GM06990 (cell line): ENCODE data around the gene AURKB.
A peak's percentile ranks its signal among the peaks of the same experiment; 100 is the strongest.
"Not testable (repeated sequence)": the region's sequence is repeated elsewhere in the genome, so short reads cannot be mapped to it uniquely, and the experiment has no call there.

Experiments
- DNase-seq: peaks from one replicate; pipeline ENCODE4 v3.0.0-alpha.2; 2011; ENCODE audit not compliant: insufficient read length; ENCODE audit errors: extremely low read depth
- H3K27me3 ChIP-seq: replicated peaks from 2 replicates; pipeline ENCODE4 v1.6.0; 2011; ENCODE audit warnings: low read length; ENCODE audit not compliant: control insufficient read depth, insufficient read depth
- H3K36me3 ChIP-seq: 2 replicates; pipeline ENCODE4 v1.5.1; 2011; ENCODE audit warnings: low read length; ENCODE audit not compliant: control insufficient read depth, insufficient read depth
- H3K4me3 ChIP-seq: replicated peaks from 2 replicates; pipeline ENCODE4 v1.5.1; 2011; ENCODE audit warnings: low read depth, mild to moderate bottlenecking, control low read depth, low read length
- TF ChIP-seq, protein P1 (sequence below): IDR thresholded peaks from 2 replicates; pipeline ENCODE4 v1.5.1; 2011; ENCODE audit warnings: low read length, control low read depth, mild to moderate bottlenecking, inconsistent platforms; ENCODE audit not compliant: insufficient read depth, poor library complexity, severe bottlenecking

AURKB gene

DNA sequence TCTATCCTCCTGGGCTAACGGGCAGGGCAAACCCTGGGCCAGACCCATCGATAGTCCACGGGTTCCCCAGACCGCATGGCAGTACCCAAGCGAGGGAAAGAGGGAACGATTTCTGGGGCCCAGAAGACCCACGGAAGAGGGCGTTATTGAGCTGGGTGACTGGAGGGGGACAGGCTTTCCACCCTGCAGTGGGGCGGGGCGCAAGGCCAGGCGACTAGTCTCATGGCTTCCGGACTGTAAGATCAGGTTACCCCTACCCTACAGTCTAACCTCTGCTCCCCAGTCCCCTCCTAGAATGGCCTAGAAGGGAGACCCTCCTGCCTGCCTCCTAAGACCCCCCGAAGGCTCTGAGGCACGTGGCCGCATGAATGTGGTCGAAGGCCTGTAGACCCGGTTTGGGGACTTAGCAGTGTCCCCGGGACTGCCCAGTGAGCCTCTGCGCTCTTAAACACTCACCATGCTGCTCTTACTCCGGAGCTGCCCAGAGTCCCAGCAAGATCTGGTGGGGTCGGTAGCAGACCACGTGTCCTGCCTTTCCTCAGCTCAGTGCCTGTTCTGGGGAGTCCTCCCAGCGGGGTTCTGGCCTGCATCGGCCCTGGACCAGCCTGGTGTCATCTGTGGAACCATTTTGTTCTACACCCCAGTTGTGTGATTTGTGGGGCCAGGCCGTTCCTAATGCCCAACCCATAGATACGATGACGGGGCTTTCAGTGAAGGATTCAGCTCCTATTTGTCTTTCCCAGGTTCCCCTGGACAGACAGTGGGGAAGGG is 13.2 kb upstream of the AURKB start:
- Histone ChIP-seq H3K4me3 (peak overlapping the region; percentile 65), H3K36me3 (peaks cover 13% of the 10 kb centered on the region), H3K27me3 (no peaks in the 10 kb centered on the region)
- TF ChIP-seq, protein P1, sequence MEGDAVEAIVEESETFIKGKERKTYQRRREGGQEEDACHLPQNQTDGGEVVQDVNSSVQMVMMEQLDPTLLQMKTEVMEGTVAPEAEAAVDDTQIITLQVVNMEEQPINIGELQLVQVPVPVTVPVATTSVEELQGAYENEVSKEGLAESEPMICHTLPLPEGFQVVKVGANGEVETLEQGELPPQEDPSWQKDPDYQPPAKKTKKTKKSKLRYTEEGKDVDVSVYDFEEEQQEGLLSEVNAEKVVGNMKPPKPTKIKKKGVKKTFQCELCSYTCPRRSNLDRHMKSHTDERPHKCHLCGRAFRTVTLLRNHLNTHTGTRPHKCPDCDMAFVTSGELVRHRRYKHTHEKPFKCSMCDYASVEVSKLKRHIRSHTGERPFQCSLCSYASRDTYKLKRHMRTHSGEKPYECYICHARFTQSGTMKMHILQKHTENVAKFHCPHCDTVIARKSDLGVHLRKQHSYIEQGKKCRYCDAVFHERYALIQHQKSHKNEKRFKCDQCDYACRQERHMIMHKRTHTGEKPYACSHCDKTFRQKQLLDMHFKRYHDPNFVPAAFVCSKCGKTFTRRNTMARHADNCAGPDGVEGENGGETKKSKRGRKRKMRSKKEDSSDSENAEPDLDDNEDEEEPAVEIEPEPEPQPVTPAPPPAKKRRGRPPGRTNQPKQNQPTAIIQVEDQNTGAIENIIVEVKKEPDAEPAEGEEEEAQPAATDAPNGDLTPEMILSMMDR = peak; percentile 50
- peak; percentile 80 for DNase-seq

DNA sequence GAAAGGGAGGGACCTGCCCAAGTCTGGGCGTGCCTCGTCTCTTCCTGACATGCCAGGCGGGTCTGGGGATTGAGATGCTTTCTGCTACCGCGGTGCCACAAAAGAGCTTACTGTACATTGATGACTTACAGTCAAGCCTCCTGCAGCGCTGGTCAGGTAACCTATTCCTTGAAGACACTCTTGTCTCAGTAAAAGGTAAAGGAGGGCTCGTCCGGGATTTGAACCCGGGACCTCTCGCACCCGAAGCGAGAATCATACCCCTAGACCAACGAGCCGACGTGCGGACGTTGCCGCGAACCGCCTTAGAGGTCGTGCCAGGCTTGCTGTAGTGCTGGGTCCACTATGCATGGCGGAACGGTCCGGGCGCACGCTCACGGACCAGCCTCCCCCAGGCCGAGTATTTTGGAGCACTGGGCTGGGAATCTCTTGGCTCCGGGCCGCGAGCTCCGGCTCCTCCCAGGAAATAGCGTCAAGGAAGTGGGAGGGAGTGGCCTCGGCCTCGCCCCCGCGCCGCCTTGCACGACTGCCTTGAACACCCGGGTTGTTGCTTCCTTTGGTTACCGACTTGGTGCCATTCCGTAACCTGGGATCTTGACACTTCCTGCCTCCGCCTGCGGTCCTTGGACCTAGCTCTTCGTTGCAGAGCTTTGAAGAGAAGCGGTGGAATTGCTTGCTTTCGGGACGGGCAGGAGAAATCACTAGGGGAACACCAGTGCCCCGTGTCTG is 12.4 kb upstream of the AURKB start:
- peak; percentile 94 for DNase-seq
- H3K4me3 ChIP-seq = peak overlapping the region; percentile 65
- TF ChIP-seq, protein P1 = no peak
- peaks cover 7% of the 10 kb centered on the region for H3K36me3 ChIP-seq
- H3K27me3 ChIP-seq = no peaks in the 10 kb centered on the region

DNA sequence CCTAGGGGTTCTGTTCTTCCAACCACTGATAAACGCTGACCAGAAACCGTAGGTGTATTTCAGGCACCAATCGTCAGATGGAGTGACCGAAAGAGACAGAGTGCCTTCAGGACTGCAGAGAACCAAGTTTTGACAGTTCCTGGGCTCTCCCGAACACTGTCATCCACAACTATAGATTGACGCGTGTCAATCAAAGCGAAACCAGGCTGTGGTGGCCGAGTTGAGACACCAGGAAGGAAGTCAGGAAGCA is 11.9 kb upstream of the AURKB start:
- H3K4me3 ChIP-seq = peak overlapping the region; percentile 65
- TF ChIP-seq, protein P1 = no peak

DNA sequence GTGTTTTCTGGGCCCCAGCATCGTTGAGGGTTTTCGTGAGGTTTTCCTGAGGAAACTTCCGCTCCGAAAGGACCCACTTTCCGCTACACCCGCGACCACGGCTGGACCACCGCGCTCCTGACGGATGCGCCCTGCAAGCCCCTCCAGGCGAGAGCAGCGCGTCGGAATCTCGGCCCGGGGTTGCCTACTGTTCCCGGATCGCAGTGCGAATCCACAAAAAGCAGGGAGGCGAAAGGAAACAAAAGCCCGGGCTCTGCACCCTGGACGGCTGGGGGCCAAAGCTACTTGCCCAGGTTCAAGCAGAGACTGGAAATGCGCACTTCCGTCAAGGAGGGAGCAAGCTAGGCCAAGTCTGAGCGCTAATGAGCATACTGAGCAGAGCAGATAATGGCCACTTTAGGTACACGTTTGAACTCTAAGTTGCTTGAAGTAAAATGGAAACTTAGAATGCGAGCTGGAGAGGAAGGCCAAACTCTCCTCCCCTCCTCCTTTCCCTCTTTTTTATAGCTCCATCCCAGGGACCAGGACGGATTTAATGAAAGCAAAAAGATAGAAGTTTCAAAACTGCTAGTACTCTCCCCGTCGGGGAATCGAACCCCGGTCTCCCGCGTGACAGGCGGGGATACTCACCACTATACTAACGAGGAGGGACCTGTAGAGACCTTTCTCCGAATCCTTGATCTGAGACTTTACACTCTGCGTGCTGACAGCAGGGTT is 11.4 kb upstream of the AURKB start:
- Histone ChIP-seq H3K27me3 (no peaks in the 10 kb centered on the region), H3K36me3 (no peaks in the 10 kb centered on the region), H3K4me3 (peak overlapping the region; percentile 73)
- TF ChIP-seq, protein P1 = no peak
- peak; percentile 86 for DNase-seq

More for the DNA sequence above, 11.9 kb upstream of the AURKB start:
- DNase-seq = no peak
- peaks cover 3% of the 10 kb centered on the region for H3K36me3 ChIP-seq
- no peaks in the 10 kb centered on the region for H3K27me3 ChIP-seq

DNA sequence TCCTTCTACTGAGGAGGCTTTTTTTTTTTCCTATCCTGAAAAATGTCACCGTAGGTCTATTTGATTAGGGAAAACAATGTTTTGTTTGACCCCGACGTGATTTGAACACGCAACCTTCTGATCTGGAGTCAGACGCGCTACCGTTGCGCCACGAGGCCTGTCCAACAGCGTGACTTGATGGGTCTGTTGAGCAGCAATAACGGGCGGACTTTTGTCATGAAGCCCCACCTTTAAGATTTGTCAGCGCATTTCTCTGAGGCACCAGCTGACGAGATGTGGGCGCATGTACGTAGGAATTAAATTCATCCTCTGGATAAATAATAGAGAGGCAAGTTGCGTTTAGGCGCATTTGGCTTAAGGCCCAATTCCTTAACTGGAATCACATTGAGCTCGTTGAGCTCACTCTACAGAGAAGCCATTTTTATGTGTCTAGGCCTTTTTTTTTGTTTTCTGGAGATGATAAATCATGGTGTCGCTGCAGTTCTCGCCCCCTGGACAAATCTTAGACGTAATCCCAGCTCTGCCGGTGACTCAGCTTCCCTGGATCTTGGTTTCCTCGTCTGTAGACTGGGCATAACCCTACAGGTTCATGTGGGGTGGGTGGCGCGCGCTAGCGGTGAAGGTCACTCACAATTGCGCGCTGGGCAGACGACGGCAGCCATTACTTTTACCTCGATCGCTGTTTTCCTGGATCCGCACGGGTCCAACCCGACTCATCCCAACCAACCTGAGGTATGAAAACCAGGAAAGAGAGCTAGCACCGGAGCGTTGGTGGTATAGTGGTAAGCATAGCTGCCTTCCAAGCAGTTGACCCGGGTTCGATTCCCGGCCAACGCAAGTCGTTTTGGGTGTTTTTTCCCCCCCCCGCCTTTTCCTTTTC is 10.6 kb upstream of the AURKB start:
- no peaks in the 10 kb centered on the region for H3K36me3 ChIP-seq
- peak; percentile 86 for DNase-seq
- peak overlapping the region; percentile 73 for H3K4me3 ChIP-seq
- TF ChIP-seq, protein P1 = peak; percentile 16
- H3K27me3 ChIP-seq = no peaks in the 10 kb centered on the region

DNA sequence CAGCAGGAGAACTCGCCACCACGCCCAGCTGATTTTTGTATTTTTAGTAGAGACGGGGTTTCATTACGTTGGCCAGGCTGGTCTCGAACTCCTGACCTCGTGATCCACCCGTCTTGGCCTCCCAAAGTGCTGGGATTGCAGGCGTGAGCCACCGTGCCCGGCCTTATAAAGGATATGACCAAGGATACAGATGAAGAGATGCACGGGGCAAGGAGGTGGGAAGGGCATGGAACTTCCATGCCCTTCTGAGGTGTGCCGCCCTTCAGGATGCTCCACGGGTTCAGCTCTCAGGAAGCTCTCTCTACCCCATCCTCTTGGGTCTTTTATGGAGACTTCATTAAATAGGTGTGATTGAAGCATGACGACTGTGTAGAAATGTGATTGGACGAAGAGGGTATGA is 3.6 kb upstream of the AURKB start:
- H3K4me3 ChIP-seq, H3K27me3 ChIP-seq, H3K36me3 ChIP-seq, DNase-seq: not testable (repeated sequence)
